Astrocyte of the spinal cord (primary cell): ENCODE results near the gene TANGO2.

ENCODE experiments used
- DNase-seq: peaks from one replicate; pipeline ENCODE4 v3.0.0; 2011; ENCODE audit warnings: low read depth, low spot score
- H3K4me3 ChIP-seq: 2 replicates; pipeline ENCODE4 v1.5.1; 2011; ENCODE audit warnings: low read depth, mild to moderate bottlenecking, low read length, moderate library complexity
- in situ Hi-C: cut with HindIII; loops from 2 replicates; pipeline ENCODE4 v1.10.0; 2017; ENCODE audit warnings: low sequenced_read_pairs
- TF ChIP-seq, protein P1 (sequence below): IDR thresholded peaks from 2 replicates; pipeline ENCODE4 v1.5.1; 2012; ENCODE audit warnings: low read depth, mild to moderate bottlenecking, low read length, inconsistent platforms

The TANGO2 gene

DNA sequence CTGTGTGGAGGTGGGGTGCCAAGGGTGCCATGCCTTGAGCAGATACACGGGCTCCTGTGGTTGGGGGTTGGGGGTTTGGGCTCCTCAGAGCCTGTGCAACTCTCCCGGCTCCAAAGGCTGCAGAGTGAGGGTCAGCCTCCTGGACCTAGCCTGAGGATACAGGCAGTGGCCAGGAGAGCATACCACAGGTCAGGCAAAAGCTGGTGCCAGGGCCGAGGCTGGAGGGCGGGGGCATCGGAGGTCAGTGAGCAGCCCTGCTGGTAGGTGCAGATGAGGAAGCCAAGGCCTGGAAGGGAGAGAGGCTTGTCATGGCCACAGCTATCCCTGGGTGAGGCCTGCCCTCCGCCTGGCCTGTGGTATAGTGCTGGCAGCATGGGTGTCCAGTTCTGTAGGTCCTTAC lies 33.6 kb downstream of the TANGO2 start:
- in situ Hi-C loops: no loop called here
- TF ChIP-seq, protein P1, sequence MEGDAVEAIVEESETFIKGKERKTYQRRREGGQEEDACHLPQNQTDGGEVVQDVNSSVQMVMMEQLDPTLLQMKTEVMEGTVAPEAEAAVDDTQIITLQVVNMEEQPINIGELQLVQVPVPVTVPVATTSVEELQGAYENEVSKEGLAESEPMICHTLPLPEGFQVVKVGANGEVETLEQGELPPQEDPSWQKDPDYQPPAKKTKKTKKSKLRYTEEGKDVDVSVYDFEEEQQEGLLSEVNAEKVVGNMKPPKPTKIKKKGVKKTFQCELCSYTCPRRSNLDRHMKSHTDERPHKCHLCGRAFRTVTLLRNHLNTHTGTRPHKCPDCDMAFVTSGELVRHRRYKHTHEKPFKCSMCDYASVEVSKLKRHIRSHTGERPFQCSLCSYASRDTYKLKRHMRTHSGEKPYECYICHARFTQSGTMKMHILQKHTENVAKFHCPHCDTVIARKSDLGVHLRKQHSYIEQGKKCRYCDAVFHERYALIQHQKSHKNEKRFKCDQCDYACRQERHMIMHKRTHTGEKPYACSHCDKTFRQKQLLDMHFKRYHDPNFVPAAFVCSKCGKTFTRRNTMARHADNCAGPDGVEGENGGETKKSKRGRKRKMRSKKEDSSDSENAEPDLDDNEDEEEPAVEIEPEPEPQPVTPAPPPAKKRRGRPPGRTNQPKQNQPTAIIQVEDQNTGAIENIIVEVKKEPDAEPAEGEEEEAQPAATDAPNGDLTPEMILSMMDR: no peak
- H3K4me3 ChIP-seq: no peak overlapping the region
- no peak for DNase-seq

DNA sequence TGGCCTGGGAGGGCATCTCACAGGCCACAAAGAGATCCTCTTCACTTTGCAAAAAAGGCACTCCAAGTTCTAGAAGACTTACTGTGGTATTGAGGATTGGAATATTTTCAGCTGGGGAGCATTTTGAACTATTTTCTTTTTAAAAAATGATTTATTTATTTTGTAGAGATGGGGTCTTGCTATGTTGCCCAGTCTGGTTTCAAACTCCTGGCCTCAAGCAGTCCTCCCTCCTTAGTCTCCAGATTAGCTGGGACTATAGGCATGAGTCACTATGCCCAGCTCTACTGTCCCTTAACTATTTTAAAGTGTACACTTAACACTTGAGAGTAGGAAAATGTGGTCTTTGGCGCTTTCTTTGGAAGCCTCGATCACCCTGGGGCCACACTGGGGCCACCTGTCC lies 34.2 kb downstream of the TANGO2 start:
- TF ChIP-seq, protein P1: no peak
- no peak overlapping the region for H3K4me3 ChIP-seq
- no peak for DNase-seq
- in situ Hi-C loops: no loop called here

- no peak overlapping the region for H3K4me3 ChIP-seq
- TF ChIP-seq, protein P1: no peak
- in situ Hi-C loops: no loop called here
- DNase-seq: no peak
Measured at GRCh38 chr22:20055654-20056053, 34.7 kb downstream of the TANGO2 start.

GRCh38 chr22:20056161-20056560 lies 35.3 kb downstream of the TANGO2 start:
- H3K4me3 ChIP-seq: no peak overlapping the region
- no peak for DNase-seq
- TF ChIP-seq, protein P1: no peak
- in situ Hi-C loops: no loop called here

GRCh38 chr22:20056696-20057386 lies 35.9 kb downstream of the TANGO2 start:
- TF ChIP-seq, protein P1: no peak
- DNase-seq: no peak
- in situ Hi-C loops: no loop called here
- H3K4me3 ChIP-seq: no peak overlapping the region

DNA sequence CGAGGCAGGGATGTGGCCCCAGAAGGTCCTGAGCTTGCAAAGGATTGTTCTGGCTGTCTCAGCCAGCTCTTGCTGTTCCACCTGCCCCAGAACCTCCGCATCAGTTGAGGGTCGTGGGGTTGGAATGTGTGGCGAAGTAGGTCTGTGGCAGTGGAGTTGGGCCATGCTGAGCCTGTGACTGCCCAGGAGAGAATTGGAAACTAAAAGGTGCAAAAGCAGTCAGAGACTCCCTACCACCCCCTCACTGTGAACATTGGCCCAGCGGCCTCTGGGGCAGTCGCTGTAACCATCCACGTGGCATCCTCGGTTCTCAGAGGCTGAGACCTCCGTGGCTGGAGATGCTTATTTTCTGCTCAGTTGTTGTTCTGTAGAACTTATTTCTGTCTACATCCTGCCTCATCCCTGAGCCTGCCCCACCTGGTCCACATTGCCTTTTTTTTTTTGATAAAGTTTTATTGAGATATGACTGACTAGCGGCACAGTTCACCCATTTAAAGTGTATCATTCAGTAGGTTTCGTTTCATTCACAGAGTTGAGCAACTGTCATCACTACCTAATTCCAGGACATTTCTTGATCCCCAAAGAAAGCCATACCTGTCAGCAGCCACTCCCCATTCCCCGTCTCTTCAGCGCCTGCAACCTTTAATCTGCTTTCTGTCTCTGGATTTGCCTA lies 36.8 kb downstream of the TANGO2 start:
- TF ChIP-seq, protein P1: no peak
- no peak overlapping the region for H3K4me3 ChIP-seq
- no peak for DNase-seq
- in situ Hi-C loops: no loop called here
